ENCODE results near the gene NECTIN2.
"Not testable (repeated sequence)": the region's sequence is repeated elsewhere in the genome, so short reads cannot be mapped to it uniquely, and the experiment has no call there.

The NECTIN2 gene

DNA sequence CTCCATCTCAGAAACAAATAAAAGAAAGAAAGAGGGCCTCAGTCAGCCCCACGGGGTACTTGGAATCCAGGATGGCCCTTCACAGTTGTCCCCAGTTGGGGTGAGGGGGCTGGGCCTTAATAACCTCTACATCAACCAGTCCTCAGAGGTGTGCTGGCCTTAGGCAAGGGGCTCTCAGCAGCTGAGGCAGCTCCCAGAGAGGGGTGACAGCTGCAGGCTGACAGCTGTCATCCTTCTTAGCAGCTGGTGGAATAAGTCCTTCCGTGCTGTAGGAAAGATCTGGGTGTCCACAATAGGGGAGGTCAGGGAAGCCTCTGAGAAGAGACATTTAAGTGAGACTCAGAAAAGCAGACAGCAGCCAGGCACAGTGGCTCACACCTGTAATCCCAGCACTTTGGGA is 29.8 kb upstream of the NECTIN2 start:
- no peak for DNase-seq (ENCODE audit: low read depth in 2 of 3, low spot score in 2 of 3)

DNA sequence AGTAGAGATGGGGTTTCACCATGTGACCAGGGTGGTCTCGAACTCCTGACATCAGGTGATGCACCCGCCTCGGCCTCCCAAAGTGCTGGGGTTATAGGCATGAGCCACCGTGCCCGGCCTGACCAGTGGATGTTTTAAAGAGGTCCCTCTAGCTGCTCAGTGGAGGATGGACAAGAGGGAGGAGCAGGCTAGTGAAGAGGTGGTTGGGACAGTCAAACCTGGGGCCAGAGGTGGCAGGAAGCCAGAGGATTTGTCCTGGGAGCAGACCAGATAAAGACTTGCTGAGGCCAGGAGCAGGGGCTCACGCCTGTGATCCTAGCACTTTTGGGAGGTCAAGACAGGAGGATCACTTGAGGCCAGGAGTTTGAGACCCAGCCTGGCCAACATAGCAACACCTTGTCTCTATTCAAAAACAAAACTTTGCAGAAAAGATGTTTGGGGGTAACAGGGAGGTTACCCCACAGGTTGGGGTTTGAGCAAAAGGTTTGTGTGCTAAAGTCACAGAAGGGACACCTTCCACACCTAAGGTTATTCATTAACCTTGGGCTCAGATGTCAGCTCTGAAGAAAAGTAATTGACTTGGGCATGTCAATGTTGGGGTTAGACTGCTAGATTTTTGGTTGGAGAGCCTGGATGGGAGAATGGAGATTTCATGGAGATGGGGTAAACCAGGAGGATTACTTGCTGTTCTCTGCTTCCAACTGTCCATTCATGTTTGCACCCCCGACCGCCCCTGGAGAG is 28.2 kb upstream of the NECTIN2 start:
- no peak for DNase-seq (ENCODE audit: low read depth in 2 of 3, low spot score in 2 of 3)

DNA sequence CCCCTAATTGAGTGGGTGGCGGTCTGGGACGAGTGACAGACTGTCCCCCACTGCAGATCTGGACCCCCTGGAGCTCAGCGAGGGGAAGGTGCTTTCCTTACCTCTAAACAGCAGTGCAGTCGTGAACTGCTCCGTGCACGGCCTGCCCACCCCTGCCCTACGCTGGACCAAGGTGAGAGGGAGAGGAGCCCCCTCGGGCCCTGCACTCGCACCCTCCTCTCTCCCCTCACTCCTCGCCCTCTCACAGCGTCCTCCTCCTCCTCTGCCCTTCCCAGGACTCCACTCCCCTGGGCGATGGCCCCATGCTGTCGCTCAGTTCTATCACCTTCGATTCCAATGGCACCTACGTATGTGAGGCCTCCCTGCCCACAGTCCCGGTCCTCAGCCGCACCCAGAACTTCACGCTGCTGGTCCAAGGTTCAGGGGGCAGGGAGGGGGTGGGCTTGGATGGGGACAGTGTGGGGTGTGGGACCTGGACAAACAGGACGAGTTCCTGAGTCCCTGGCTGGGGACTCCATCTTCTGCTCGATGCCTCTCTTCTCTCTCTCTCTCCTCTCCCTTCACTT is 27.5 kb upstream of the NECTIN2 start:
- no peak for DNase-seq (ENCODE audit: low read depth in 2 of 3, low spot score in 2 of 3)

DNA sequence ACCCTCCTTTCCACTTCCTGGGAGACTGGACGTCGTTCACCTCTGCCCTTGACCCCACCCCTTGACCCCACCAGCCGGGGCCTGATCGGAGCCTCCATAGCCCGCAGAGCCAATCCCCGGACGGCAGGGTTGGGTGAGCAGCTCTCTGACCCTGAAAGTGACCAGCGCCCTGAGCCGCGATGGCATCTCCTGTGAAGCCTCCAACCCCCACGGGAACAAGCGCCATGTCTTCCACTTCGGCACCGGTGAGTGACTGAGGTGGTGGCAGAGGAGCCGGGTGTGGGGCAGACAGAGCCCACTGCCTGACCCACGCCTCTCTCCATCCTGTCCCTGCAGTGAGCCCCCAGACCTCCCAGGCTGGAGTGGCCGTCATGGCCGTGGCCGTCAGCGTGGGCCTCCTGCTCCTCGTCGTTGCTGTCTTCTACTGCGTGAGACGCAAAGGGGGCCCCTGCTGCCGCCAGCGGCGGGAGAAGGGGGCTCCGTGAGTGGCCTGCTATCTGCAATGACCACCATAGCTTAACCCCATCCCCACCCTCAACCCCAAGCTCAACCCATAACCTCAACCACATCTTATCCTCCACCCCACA is 26.8 kb upstream of the NECTIN2 start:
- DNase-seq (ENCODE audit: low read depth in 2 of 3, low spot score in 2 of 3) = no peak

DNA sequence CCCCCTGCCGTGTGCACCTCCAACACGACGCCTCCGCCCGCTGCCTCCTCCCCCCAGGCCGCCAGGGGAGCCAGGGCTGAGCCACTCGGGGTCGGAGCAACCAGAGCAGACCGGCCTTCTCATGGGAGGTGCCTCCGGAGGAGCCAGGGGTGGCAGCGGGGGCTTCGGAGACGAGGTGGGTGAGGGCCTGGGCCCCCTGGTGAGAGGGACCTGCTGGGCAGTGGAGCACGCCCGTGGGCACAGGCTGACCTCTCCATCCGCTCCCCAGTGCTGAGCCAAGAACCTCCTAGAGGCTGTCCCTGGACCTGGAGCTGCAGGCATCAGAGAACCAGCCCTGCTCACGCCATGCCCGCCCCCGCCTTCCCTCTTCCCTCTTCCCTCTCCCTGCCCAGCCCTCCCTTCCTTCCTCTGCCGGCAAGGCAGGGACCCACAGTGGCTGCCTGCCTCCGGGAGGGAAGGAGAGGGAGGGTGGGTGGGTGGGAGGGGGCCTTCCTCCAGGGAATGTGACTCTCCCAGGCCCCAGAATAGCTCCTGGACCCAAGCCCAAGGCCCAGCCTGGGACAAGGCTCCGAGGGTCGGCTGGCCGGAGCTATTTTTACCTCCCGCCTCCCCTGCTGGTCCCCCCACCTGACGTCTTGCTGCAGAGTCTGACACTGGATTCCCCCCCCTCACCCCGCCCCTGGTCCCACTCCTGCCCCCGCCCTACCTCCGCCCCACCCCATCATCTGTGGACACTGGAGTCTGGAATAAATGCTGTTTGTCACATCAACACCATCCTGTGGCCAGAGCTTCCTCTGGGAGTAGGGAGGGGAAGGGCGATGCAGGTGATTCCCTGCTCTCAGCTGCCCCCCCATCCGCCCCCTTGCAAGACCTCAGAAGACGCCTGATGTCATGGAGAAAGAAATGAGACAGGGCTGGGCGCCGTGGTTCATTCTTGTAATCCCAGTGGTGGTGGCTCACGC is 25.2 kb upstream of the NECTIN2 start:
- DNase-seq (ENCODE audit: low read depth in 2 of 3, low spot score in 2 of 3) = no peak

DNA sequence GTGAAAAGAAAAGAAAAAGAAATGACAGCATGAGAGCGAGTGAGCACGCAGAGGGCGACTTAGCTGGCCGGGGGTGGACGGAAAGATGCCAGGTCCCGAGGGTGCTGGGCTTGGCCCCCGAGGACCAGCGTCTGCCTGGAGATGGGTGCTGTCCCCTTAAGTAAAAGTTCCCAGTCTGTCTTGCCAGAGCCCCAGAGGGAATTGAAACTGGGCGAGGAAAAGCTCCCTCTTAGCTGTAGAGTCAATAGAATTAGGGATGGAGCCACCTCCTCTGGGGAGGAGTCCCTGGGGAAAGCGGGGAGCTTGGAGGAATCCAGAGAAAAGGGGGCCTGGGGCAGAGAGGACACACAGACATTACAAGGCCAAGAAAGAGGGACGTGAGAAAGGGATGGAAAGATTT is 23.9 kb upstream of the NECTIN2 start:
- no peak for DNase-seq (ENCODE audit: low read depth in 2 of 3, low spot score in 2 of 3)

DNA sequence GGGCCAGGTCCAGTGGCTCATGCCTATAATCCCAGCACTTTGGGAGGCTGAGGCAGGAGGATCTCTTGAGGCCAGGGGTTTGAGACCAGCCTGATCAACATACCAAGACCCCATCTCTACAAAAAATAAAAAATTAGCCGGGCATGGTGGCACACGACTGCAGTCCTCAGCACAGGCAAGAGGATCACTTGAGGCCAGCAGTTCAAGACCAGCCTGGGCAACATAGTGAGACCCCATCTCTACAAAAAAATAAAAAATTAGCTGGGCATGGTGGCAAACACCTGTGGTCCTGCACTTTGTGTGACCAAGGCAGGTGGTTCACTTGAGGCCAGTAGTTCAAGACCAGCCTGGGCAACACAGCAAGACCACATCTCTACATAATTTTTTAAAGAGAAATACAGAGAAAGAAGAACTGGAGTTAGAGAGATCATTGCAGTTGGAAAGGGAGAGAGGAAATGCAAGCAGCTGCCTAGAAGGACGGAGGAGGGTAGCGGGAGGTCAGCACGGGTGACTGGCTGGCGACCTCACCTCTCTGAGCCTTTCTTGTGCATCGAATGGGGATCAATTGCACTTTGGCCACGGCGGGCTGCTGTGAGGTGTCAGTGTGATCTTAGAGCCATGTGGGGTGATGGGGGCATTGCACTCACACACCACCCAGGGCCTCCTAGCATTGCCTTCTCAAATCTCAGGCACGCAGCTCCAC is 23.3 kb upstream of the NECTIN2 start:
- DNase-seq (ENCODE audit: low read depth in 2 of 3, low spot score in 2 of 3) = no peak

DNA sequence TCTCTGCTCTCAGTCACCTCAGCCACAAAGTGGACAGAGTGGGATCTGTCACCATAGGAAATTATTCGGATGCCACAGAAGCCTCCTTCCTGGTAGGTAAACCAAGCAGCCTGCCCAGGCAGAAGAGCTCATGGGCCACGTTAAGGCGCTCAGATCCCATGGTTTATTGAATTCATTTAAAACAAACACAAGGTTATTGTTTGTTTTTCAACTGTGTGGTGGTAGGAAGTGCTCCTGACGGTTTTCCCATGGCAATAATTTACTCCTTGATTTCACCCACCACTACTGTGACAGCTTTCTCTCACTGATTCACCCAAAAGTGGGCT is 22.8 kb upstream of the NECTIN2 start:
- DNase-seq (ENCODE audit: low read depth in 2 of 3, low spot score in 2 of 3) = no peak

DNA sequence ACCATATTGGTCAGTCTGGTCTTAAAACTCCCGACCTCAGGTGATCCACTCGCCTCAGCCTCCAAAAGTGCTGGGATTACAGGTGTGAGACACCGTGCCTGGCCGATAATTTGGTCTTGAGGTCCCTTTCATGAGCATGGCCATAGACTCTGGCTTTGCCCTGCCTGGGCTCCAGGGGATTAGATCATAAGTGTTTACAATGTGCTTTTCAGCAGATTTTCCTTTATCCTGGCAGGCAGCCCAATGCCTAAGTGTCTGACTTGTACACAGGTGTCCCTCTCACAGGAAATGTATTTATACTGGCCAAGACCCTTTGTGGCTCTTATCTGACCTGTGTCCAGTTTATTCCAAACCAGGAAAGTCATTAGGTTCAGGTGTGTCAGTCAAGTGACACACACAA is 21.3 kb upstream of the NECTIN2 start:
- no peak for DNase-seq (ENCODE audit: low read depth in 2 of 3, low spot score in 2 of 3)

DNA sequence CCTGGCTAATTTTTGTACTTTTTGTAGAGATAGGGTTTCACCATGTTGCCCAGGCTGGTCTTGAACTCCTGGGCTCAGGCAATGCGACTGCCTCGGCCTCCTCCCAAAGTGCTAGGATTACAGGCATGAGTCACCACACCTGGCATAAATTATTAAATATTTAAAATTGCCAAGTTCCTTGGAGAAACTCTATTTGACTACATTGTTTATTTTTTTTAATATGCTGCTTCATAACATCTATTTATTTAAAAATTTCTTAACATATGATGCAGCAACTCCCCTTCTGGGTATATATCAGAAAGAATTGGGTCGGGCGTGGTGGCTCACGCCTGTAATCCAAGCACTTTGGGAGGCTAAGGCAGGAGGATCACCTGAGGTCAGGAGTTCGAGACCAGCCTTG is 13.2 kb upstream of the NECTIN2 start:
- not testable (repeated sequence) for DNase-seq (ENCODE audit: low read depth in 2 of 3, low spot score in 2 of 3)

DNA sequence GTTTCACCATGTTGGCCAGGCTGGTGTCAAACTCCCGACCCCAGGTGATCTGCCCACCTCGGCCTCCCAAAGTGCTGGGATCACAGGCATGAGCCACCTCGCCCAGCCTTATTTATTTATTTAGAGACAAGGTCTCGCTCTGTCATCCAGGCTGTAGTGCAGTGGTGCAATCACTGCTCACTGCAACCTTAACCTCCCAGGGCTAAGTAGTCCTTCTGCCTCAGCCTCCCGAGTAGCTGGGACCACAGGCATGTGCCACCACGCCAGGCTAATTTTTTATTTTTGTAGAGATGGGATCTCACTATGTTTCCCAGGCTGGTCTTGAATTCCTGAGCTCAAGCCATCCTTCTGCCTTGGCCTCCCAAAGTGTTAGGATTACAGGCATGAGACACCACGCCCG is 11.7 kb upstream of the NECTIN2 start:
- DNase-seq (ENCODE audit: low read depth in 2 of 3, low spot score in 2 of 3) = not testable (repeated sequence)

DNA sequence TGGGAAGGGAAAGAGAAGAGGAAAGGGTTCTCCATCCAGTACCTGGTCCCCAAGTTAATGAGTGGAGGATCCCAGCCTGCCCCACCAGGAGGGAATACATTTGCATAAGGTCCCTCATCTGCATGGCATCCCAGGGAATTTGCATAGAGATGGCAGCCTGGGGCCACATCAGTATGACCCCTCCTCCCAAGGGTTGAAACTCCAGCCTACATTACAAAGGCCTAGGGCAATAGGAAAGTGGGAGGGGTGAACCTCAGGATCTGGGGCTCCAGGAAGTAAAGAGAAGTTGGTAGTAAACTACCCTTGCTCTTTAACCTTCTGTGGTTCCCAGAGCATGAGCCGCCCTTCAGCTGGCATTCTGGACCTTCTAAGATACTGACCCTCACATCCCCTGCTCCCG is 6.8 kb upstream of the NECTIN2 start:
- no peak for DNase-seq (ENCODE audit: low read depth in 2 of 3, low spot score in 2 of 3)

DNA sequence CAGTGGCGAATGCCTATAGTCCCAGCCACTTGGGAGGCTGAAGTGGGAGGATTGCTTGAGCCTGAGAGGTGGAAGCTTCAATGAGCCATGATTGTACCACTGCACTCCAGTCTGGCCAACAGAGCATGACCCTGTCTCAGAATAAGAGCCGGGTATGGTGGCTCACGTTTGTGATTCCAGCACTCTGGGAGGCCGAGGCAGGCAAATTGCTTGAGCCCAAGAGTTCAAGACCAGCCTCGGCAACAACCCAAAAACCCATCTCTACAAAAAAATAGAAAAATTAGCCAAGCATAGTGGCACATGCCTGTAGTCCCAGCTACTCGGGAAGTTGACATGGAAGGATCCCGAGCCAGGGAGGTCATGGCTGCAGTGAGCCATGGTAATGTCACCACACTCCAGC is 5.3 kb upstream of the NECTIN2 start:
- no peak for DNase-seq (ENCODE audit: low read depth in 2 of 3, low spot score in 2 of 3)

DNA sequence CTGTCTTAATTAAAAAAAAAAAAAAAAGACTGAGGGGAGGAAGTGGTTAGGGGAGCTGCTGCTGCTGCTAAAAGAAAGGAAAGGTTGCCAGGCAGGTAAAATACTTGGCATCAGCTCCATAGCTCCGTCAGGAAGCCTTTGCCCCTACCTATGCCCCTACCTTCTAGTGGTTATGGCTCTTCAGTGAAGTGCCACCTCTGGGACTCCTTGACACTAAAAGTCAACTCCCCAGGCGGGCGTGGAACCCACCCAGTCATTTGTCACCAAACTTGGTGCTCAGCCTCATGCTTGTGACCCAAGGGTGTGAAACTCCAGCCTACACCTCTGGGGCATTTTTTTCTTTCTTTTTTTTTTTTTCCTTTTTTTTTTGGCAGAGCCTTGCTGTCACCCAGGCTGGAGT is 4.9 kb upstream of the NECTIN2 start:
- no peak for DNase-seq (ENCODE audit: low read depth in 2 of 3, low spot score in 2 of 3)

DNA sequence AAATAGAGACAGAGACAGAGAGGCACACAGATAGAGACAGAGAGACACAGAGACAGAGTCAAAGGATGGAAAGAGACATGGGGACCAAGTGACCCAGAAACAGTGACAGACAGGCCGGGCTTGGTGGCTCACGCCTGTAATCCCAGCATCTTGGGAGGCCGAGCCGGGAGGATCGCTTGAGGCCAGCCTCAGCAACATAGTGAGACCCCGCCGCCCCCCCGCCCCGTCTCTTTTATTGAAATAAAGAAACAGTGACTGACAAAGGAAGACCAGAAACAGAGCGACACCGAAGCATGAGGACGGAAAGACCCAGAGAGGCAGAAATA is 848 bp upstream of the NECTIN2 start:
- no peak for DNase-seq (ENCODE audit: low read depth in 2 of 3, low spot score in 2 of 3)

DNA sequence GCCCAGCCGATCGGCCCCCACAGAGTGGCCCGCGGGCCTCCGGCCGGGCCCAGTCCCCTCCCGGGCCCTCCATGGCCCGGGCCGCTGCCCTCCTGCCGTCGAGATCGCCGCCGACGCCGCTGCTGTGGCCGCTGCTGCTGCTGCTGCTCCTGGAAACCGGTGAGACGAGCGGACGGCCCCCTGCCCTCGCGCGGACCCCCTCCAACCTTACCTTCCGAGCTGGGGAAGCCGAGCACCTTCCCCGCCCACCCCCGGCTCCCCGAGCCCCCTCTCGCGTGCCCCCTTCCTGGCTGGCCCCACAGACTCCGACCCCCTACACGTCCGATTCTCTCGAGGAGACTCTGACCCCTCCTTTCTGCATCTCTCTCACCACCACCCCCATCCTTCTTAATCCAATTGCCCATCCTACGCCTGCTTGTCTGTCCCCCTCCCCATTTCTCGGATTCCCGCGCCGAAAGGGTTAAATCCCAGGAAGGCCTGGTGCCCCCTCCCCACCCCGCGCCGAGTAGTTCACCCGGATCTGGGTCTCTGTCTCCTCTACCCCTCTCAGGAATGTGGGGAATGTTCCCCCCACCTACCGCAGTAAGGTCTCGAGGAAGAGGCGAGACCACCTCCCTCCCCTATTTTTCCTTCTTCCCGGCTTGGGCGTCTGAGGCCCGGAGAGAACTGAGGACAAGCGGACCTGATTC is 502 bp downstream of the NECTIN2 start:
- no peak for DNase-seq (ENCODE audit: low read depth in 2 of 3, low spot score in 2 of 3)

DNA sequence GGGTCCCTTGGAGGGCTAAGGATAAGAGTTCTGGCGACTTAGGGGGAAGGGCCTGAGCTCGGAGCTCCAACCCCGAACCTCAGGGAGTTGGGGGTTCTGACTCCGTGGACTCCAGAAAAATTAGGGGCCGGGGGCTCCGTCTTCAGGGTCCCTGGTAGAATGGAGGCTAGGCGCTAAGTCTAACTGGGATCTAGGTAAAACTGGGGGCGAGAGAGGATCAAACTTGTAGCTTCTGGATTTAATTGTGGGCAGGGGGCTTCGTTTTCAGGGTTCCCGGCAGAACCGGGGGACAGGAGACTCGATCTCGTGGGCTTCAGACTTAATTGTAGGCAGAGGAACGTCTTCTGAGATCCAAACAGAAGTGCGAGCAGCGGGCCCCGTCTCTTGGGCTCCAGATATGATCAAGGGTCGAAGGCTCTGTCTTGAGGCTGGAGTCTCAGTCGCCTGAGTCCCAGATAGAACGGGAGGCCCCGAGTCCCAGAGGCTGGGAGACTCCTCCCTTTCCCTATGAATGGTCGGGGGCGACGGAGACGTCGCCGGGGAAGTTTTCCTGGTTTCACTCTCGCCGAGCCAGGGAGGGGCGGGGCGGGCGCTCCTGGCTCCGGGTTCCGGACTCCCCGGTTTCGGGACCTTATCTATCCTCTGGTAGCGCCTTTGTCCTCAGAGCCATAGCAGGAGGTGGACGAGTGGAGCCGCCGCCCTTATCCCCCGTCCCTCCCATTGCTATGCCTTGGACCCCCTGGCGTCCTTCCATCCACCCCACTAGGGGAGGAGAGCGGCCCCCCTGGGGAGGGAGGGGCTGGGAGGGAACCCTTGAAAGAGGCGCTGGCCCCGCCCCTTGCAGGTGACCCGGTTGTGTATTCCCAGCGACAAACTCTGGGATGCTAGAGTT is 1.3 kb downstream of the NECTIN2 start:
- DNase-seq (ENCODE audit: low read depth in 2 of 3, low spot score in 2 of 3) = no peak

DNA sequence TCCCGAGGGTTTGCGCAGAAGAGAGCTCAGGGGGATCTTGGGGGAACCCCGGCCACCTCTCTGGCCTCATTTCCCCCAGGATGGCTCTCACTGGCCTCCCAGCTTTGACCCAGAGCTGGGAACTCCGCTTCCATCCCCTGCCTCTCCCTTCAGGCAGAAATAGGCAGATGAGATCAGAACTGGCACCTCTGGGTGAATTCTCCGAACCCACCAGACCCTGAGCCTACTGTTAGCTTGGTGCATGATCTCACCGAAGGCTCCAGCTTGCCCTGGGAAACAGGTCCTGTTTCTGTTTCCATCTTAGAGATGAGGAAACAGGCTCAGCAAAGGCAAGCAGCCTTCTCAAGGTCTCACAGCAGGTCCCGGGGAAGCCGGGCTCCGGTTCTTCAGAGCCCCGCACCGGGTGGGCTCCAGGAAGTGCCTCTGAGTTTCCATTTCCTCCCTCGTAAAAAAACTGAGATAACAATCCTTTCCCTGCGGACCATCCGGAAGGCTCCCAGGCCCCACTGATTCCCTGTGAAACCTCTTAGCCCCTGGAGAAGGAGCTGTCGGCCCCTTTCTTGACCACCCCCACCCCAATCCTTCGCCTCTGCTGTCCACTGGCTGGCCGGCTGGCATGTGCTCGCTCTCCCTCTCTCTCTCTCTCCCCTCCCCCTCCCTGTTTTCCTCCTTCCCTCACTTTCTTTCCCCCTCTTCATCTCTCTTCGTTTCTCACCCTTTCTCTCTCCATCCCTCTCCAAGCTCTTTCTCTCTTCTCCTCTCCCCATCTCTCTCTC is 2.1 kb downstream of the NECTIN2 start:
- no peak for DNase-seq (ENCODE audit: low read depth in 2 of 3, low spot score in 2 of 3)

DNA sequence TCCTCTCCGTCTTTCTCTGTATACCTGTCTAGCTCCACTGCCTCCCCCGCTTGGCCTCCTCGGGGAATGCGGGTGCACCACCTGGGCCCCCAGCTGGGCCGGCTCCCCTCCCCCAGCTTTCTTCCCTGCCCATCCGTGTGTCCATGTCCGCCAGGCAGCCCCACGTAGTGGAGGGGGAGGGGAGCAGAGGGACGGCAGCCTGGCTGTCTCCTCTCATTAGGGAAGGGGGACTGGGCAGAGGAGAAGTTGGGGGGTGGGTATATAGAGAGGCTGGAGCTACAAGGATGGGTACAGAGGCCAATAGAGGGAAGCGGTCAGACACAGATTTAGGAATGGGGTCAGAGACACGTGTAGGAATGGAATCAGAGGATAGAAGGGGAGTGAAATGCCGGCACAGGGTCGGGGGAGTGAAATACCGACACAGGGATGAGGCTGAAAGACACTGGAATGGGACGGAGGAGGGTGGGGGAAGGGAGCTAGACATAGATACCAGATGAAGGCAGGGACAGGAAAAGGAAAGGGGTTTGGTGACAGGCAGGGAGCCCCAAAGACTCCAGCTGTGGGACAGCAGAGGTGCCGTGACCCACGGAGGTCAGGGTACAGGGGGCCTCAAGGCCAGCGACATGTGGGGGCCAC is 2.8 kb downstream of the NECTIN2 start:
- no peak for DNase-seq (ENCODE audit: low read depth in 2 of 3, low spot score in 2 of 3)
